ENCODE measurements around the gene MACROD1. TPM values are rescaled to one million over a fixed set of nuclear protein-coding genes. Genes with fewer than 3 reads are reported as not detected.

Gene MACROD1
- total and polyA plus RNA-seq, 10 of the 15 experiments (the other 5 are each of a cell fraction or from before 2014, with no cell fraction given): 1.2 to 22.7 (median 11.3) TPM; not detected in 1

DNA sequence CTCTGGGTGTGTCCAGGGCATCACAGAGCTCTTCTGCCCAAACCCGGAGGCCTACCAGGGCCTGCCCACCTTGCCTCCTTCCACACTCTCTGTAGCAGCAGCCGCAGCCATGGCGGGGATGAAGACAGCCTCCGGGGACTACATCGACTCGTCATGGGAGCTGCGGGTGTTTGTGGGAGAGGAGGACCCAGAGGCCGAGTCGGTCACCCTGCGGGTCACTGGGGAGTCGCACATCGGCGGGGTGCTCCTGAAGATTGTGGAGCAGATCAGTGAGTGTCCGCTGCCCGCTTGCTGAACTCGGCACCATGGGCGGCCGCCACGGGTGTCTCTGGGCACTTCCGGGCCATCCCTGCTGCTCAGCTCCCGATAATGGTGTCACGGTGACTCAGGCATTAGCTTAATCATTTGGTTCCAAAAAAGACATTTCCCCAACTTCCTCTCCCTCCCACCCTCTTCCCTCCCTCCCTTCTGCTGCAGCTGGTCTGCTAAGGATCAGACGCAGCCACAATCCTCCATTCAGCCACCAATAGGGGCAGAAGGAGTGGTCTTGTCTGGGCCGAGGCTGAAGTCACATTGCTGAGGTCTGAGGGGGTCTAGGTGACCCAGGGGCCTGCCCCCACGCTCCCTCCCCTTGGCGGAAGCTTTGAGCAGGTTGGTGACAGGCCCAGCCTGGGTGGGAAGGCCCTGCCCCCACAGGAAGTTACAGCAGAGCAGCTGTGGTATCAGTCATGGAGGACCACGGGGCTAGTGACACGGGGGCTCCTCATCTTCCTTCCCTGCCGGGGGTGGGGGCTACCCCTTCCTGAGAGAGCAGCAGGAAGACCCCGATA, 41.6 kb upstream of the MACROD1 start (continued):
- TF ChIP-seq, protein P1, sequence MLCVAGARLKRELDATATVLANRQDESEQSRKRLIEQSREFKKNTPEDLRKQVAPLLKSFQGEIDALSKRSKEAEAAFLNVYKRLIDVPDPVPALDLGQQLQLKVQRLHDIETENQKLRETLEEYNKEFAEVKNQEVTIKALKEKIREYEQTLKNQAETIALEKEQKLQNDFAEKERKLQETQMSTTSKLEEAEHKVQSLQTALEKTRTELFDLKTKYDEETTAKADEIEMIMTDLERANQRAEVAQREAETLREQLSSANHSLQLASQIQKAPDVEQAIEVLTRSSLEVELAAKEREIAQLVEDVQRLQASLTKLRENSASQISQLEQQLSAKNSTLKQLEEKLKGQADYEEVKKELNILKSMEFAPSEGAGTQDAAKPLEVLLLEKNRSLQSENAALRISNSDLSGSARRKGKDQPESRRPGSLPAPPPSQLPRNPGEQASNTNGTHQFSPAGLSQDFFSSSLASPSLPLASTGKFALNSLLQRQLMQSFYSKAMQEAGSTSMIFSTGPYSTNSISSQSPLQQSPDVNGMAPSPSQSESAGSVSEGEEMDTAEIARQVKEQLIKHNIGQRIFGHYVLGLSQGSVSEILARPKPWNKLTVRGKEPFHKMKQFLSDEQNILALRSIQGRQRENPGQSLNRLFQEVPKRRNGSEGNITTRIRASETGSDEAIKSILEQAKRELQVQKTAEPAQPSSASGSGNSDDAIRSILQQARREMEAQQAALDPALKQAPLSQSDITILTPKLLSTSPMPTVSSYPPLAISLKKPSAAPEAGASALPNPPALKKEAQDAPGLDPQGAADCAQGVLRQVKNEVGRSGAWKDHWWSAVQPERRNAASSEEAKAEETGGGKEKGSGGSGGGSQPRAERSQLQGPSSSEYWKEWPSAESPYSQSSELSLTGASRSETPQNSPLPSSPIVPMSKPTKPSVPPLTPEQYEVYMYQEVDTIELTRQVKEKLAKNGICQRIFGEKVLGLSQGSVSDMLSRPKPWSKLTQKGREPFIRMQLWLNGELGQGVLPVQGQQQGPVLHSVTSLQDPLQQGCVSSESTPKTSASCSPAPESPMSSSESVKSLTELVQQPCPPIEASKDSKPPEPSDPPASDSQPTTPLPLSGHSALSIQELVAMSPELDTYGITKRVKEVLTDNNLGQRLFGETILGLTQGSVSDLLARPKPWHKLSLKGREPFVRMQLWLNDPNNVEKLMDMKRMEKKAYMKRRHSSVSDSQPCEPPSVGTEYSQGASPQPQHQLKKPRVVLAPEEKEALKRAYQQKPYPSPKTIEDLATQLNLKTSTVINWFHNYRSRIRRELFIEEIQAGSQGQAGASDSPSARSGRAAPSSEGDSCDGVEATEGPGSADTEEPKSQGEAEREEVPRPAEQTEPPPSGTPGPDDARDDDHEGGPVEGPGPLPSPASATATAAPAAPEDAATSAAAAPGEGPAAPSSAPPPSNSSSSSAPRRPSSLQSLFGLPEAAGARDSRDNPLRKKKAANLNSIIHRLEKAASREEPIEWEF (IDR thresholded peaks at IDR 0.05; ENCODE audit: insufficient replicate concordance, low read depth, low read length): no peak
- TF ChIP-seq HDAC2 (IDR thresholded peaks at IDR 0.05) (no peak), NFXL1 (IDR thresholded peaks at IDR 0.05; ENCODE audit: borderline replicate concordance) (no peak), RAD51 (IDR thresholded peaks at IDR 0.05) (0 out of 2 replicates have a peak, but pooled peaks have one; percentile 12), RELA (IDR thresholded peaks at IDR 0.05; ENCODE audit: borderline replicate concordance, partially characterized antibody) (no peak), SMAD5 (IDR thresholded peaks at IDR 0.05; ENCODE audit: low read depth) (peak; percentile 70), SIN3A (IDR thresholded peaks at IDR 0.05; ENCODE audit: low read depth, low read length) (0 out of 2 replicates have a peak, but pooled peaks have one; percentile 38), CEBPB (IDR thresholded peaks at IDR 0.05; ENCODE audit: borderline replicate concordance in 1 of 2, low read depth in 2 of 2, low read length in 2 of 2) (no peak), PAX5 (IDR thresholded peaks at IDR 0.05; ENCODE audit: borderline replicate concordance, low read depth, low read length) (peak; percentile 62; the same call in 1 of the 2 replicates), NR2F1 (conservative IDR thresholded peaks at IDR 0.05) (peak; percentile 76), ESRRA (IDR thresholded peaks at IDR 0.05; ENCODE audit: low read length) (peak; percentile 48; the same call in 1 of the 2 replicates), RAD21 (IDR thresholded peaks at IDR 0.05; ENCODE audit: insufficient read depth, low read depth, low read length) (no peak)
- TF ChIP-seq, protein P2, sequence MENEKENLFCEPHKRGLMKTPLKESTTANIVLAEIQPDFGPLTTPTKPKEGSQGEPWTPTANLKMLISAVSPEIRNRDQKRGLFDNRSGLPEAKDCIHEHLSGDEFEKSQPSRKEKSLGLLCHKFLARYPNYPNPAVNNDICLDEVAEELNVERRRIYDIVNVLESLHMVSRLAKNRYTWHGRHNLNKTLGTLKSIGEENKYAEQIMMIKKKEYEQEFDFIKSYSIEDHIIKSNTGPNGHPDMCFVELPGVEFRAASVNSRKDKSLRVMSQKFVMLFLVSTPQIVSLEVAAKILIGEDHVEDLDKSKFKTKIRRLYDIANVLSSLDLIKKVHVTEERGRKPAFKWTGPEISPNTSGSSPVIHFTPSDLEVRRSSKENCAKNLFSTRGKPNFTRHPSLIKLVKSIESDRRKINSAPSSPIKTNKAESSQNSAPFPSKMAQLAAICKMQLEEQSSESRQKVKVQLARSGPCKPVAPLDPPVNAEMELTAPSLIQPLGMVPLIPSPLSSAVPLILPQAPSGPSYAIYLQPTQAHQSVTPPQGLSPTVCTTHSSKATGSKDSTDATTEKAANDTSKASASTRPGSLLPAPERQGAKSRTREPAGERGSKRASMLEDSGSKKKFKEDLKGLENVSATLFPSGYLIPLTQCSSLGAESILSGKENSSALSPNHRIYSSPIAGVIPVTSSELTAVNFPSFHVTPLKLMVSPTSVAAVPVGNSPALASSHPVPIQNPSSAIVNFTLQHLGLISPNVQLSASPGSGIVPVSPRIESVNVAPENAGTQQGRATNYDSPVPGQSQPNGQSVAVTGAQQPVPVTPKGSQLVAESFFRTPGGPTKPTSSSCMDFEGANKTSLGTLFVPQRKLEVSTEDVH (IDR thresholded peaks at IDR 0.05; ENCODE audit: low read depth, partially characterized antibody): no peak
- TF ChIP-seq, protein P3, sequence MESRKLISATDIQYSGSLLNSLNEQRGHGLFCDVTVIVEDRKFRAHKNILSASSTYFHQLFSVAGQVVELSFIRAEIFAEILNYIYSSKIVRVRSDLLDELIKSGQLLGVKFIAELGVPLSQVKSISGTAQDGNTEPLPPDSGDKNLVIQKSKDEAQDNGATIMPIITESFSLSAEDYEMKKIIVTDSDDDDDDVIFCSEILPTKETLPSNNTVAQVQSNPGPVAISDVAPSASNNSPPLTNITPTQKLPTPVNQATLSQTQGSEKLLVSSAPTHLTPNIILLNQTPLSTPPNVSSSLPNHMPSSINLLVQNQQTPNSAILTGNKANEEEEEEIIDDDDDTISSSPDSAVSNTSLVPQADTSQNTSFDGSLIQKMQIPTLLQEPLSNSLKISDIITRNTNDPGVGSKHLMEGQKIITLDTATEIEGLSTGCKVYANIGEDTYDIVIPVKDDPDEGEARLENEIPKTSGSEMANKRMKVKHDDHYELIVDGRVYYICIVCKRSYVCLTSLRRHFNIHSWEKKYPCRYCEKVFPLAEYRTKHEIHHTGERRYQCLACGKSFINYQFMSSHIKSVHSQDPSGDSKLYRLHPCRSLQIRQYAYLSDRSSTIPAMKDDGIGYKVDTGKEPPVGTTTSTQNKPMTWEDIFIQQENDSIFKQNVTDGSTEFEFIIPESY (IDR thresholded peaks at IDR 0.05): no peak
- TF ChIP-seq, protein P4, sequence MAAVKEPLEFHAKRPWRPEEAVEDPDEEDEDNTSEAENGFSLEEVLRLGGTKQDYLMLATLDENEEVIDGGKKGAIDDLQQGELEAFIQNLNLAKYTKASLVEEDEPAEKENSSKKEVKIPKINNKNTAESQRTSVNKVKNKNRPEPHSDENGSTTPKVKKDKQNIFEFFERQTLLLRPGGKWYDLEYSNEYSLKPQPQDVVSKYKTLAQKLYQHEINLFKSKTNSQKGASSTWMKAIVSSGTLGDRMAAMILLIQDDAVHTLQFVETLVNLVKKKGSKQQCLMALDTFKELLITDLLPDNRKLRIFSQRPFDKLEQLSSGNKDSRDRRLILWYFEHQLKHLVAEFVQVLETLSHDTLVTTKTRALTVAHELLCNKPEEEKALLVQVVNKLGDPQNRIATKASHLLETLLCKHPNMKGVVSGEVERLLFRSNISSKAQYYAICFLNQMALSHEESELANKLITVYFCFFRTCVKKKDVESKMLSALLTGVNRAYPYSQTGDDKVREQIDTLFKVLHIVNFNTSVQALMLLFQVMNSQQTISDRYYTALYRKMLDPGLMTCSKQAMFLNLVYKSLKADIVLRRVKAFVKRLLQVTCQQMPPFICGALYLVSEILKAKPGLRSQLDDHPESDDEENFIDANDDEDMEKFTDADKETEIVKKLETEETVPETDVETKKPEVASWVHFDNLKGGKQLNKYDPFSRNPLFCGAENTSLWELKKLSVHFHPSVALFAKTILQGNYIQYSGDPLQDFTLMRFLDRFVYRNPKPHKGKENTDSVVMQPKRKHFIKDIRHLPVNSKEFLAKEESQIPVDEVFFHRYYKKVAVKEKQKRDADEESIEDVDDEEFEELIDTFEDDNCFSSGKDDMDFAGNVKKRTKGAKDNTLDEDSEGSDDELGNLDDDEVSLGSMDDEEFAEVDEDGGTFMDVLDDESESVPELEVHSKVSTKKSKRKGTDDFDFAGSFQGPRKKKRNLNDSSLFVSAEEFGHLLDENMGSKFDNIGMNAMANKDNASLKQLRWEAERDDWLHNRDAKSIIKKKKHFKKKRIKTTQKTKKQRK (IDR thresholded peaks at IDR 0.05; ENCODE audit: low read depth, low read length): no peak

Data from GM12878 (cell line).